IMR-90 (cell line): Measurements from ENCODE around the gene CROCC2. TPM values are rescaled to one million over a fixed set of nuclear protein-coding genes. Genes with fewer than 3 reads are reported as not detected.

Experiments
- ATAC-seq: fragments of 200-7000 bp; cut with Tn5 transposase; 2 replicates; pipeline ENCODE4 v1.9.1; 2020; ENCODE audit warnings: low read depth, mild to moderate bottlenecking, moderate library complexity
- BruUV-seq: library from RNA; stranded (reverse); fragments of 400-500 nt; replicated peaks from 2 replicates; lab custom pipeline; 2021; lab: Mats Ljungman, UMichigan
- CTCF ChIA-PET: fragments of 300-600 bp; formaldehyde crosslinking; extraction: SDS; loops from one replicate; lab custom pipeline; 2021; ENCODE audit warnings: antibody characterized with exemption; lab: Yijun Ruan, JAX
- POLR2A ChIA-PET: fragments of 300-600 bp; sonication (Branson Sonifier 250); formaldehyde crosslinking; loops from one replicate; lab custom pipeline; 2022; ENCODE audit warnings: antibody characterized with exemption; ENCODE audit not compliant: unreplicated experiment; lab: Charles Lee
- DNase-seq: peaks from one replicate; pipeline ENCODE4 v3.0.0; 2013
- H2AFZ ChIP-seq: replicated peaks from 2 replicates; pipeline ENCODE3; 2013; ENCODE audit warnings: low read length, mild to moderate bottlenecking; ENCODE audit not compliant: poor library complexity
- H2AK5ac ChIP-seq: 2 replicates; pipeline ENCODE4 v1.6.1; 2013; ENCODE audit warnings: low read depth, low read length, inconsistent platforms
- H2AK9ac ChIP-seq: replicated peaks from 2 replicates; pipeline ENCODE3; 2013; ENCODE audit warnings: mild to moderate bottlenecking, low read depth, low read length, moderate library complexity; ENCODE audit not compliant: poor library complexity
- H2BK120ac ChIP-seq: 2 replicates; pipeline ENCODE4 v1.6.1; 2013; ENCODE audit warnings: low read depth, low read length, inconsistent platforms
- H2BK15ac ChIP-seq: 3 replicates; pipeline ENCODE4 v1.6.1; 2013; ENCODE audit warnings: low read depth, low read length, inconsistent platforms
- H2BK20ac ChIP-seq: 2 replicates; pipeline ENCODE4 v1.6.1; 2013; ENCODE audit warnings: low read depth, mild to moderate bottlenecking, inconsistent platforms, low read length, moderate library complexity
- H2BK5ac ChIP-seq: 2 replicates; pipeline ENCODE4 v1.6.1; 2013; ENCODE audit warnings: mild to moderate bottlenecking, low read depth, low read length, inconsistent platforms; ENCODE audit not compliant: poor library complexity, severe bottlenecking
- H3K14ac ChIP-seq: replicated peaks from 2 replicates; pipeline ENCODE4 v1.6.1; 2013; ENCODE audit warnings: low read depth, low read length, inconsistent platforms
- H3K18ac ChIP-seq: 2 replicates; pipeline ENCODE4 v1.6.1; 2013; ENCODE audit warnings: low read depth, low read length, control low read depth
- H3K23ac ChIP-seq: 2 replicates; pipeline ENCODE4 v1.6.1; 2013; ENCODE audit warnings: low read depth, low read length, inconsistent platforms
- H3K27ac ChIP-seq: 2 replicates; pipeline ENCODE4 v1.5.1; 2013; ENCODE audit warnings: mild to moderate bottlenecking, control low read depth, low read length; ENCODE audit not compliant: insufficient read depth
- H3K27me3 ChIP-seq: 2 replicates; pipeline ENCODE4 v1.6.1; 2013; ENCODE audit warnings: low read length; ENCODE audit not compliant: control insufficient read depth, insufficient read depth
- H3K36me3 ChIP-seq: 2 replicates; pipeline ENCODE4 v1.6.1; 2013; ENCODE audit warnings: low read length, mixed read lengths; ENCODE audit not compliant: control insufficient read depth, insufficient read depth
- H3K4ac ChIP-seq: 2 replicates; pipeline ENCODE4 v1.6.1; 2013; ENCODE audit warnings: low read depth, low read length, inconsistent platforms
- H3K4me1 ChIP-seq: 2 replicates; pipeline ENCODE4 v1.6.1; 2013; ENCODE audit warnings: low read length, mixed read lengths; ENCODE audit not compliant: control insufficient read depth, insufficient read depth
- H3K4me2 ChIP-seq: 2 replicates; pipeline ENCODE4 v1.6.1; 2013; ENCODE audit warnings: low read depth, mild to moderate bottlenecking, control low read depth, low read length, moderate library complexity
- H3K4me3 ChIP-seq: 2 replicates; pipeline ENCODE4 v1.5.1; 2013; ENCODE audit warnings: low read depth, mild to moderate bottlenecking, control low read depth, low read length, moderate library complexity; ENCODE audit not compliant: insufficient read depth
- H3K56ac ChIP-seq: 2 replicates; pipeline ENCODE4 v1.6.1; 2013; ENCODE audit warnings: low read length, inconsistent platforms; ENCODE audit not compliant: insufficient read depth; ENCODE audit errors: extremely low read depth
- H3K79me1 ChIP-seq, 2 experiments: 2 replicates each; pipeline ENCODE4 v1.6.1; 2013; ENCODE audit warnings: low read length in 2 of 2, inconsistent platforms in 1 of 2, low read depth in 1 of 2
- H3K9ac ChIP-seq: 2 replicates; pipeline ENCODE4 v1.6.1; 2013; ENCODE audit warnings: low read depth, low read length, control low read depth
- H3K9me1 ChIP-seq: 2 replicates; pipeline ENCODE4 v1.6.1; 2013; ENCODE audit warnings: low read length, inconsistent platforms; ENCODE audit not compliant: insufficient read depth
- H3K9me3 ChIP-seq: 2 replicates; pipeline ENCODE4 v1.6.1; 2013; ENCODE audit warnings: low read length; ENCODE audit not compliant: control insufficient read depth, insufficient read depth
- H4K20me1 ChIP-seq: 2 replicates; pipeline ENCODE4 v1.6.1; 2013; ENCODE audit warnings: low read length, inconsistent platforms; ENCODE audit not compliant: insufficient read depth
- H4K5ac ChIP-seq: 2 replicates; pipeline ENCODE4 v1.6.1; 2013; ENCODE audit warnings: mild to moderate bottlenecking, low read depth, low read length, control low read depth
- H4K8ac ChIP-seq, 2 experiments: 2 replicates each; pipeline ENCODE4 v1.6.1; 2013; ENCODE audit warnings: low read depth in 2 of 2, low read length in 2 of 2, control low read depth in 1 of 2, inconsistent platforms in 1 of 2
- H4K91ac ChIP-seq: 2 replicates; pipeline ENCODE4 v1.6.1; 2013; ENCODE audit warnings: low read depth, low read length, inconsistent platforms; ENCODE audit not compliant: insufficient read depth
- BHLHE40 ChIP-seq: fragments of 150-350 bp; IDR thresholded peaks from 2 replicates; pipeline ENCODE4 v1.6.1; 2016; ENCODE audit warnings: mild to moderate bottlenecking, low read depth, low read length
- CEBPB ChIP-seq: IDR thresholded peaks from 2 replicates; pipeline ENCODE4 v1.6.1; 2012; ENCODE audit warnings: low read depth, low read length, improper control_type of control experiment
- CHD1 ChIP-seq: IDR thresholded peaks from 2 replicates; pipeline ENCODE4 v1.6.1; 2012; ENCODE audit warnings: low read depth, low read length, improper control_type of control experiment
- CTCF ChIP-seq: conservative IDR thresholded peaks from 2 replicates; pipeline ENCODE4 v1.5.1; 2012; ENCODE audit warnings: mild to moderate bottlenecking, low read depth, low read length, improper control_type of control experiment
- FOS ChIP-seq: fragments of 150-350 bp; IDR thresholded peaks from 2 replicates; pipeline ENCODE4 v1.6.1; 2016; ENCODE audit warnings: low read depth, low read length
- MXI1 ChIP-seq: IDR thresholded peaks from 2 replicates; pipeline ENCODE4 v1.6.1; 2012; ENCODE audit warnings: low read depth, mild to moderate bottlenecking, low read length, moderate library complexity, borderline replicate concordance
- NFE2L2 ChIP-seq: fragments of 150-350 bp; IDR thresholded peaks from 2 replicates; pipeline ENCODE4 v1.6.1; 2016; ENCODE audit warnings: low read depth, mild to moderate bottlenecking, low read length
- POLR2A ChIP-seq: IDR thresholded peaks from 2 replicates; pipeline ENCODE4 v1.6.1; 2012; ENCODE audit warnings: mild to moderate bottlenecking, low read depth, low read length
- RAD21 ChIP-seq: IDR thresholded peaks from 2 replicates; pipeline ENCODE4 v1.6.1; 2012; ENCODE audit warnings: low read length, improper control_type of control experiment
- USF2 ChIP-seq: fragments of 150-350 bp; IDR thresholded peaks from 2 replicates; pipeline ENCODE4 v1.6.1; 2017; ENCODE audit warnings: mild to moderate bottlenecking, antibody characterized with exemption, low read length, low read depth
- WGBS, 2 experiments: methylation state at CpG; one replicate each; pipeline versions ENCODE4 v1.1.5 to v1.1.7; 2013; ENCODE audit warnings: missing lambda C conversion rate in 2 of 2; ENCODE audit not compliant: insufficient read length in 1 of 2; ENCODE audit errors: extremely low coverage in 2 of 2; 5-methylcytosine and 5-hydroxymethylcytosine counted together
- dilution Hi-C: fragments of 300-500 bp; cut with HindIII; formaldehyde crosslinking; loops from one replicate; pipeline ENCODE4 v1.14.3; 2018; ENCODE audit warnings: low sequenced_read_pairs; ENCODE audit not compliant: unreplicated experiment
- in situ Hi-C: fragments of 300-500 bp; cut with MboI; formaldehyde crosslinking; loops from 3 replicates; pipeline ENCODE4 v1.14.3; 2019; ENCODE audit warnings: low sequenced_read_pairs, inconsistent platforms, mixed read lengths
- intact Hi-C: fragments of 100-400 bp; cut with micrococcal nuclease; formaldehyde crosslinking; loops from 2 replicates; pipeline ENCODE4 v1.10.0; 2022
- polyA plus RNA-seq, 3 experiments: library from polyadenylated mRNA; depleted of rRNA; stranded (reverse); fragments of >200 nt; gene quantifications; 2 replicates each; pipeline ENCODE4 v1.2.3, GENCODE V29; 2012; ENCODE audit warnings: low replicate concordance in 1 of 3
- total RNA-seq: library from RNA; depleted of rRNA; stranded (reverse); fragments of >200 nt; gene quantifications from 2 replicates; pipeline ENCODE4 v1.2.3, GENCODE V29; 2012
- TF ChIP-seq, protein P1 (sequence below): fragments of 150-350 bp; IDR thresholded peaks from 2 replicates; pipeline ENCODE4 v1.6.1; 2016; ENCODE audit warnings: low read depth, mild to moderate bottlenecking, low read length, moderate library complexity, borderline replicate concordance

CROCC2 gene
- total and polyA plus RNA-seq, 2 of the 4 experiments (the other 2 are of a cell fraction), result not detected

DNA sequence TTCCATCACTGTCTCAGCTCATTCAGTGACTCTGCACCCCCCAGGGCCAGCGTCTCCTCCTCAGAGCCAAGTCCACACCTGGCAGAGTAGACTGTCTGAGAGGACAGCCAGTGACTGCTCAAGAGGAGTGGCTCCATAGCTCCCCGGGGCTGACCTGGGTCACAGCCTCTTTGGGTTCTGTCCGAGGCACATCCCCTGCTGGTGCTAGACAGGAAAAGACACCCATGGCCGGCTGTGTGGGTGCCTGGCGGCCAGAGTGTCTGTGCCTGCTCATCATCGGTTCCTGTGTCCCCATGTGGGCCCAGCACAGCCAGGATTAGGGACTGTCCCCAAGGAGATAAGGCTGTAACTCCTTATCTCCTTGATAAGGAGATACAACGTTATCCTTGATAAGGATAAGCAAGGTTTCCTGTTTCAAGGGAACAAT is 3.5 kb upstream of the CROCC2 start:
- ChIA-PET CTCF (no interaction called here), POLR2A (no interaction called here)
- Histone ChIP-seq H2BK120ac (no peak overlapping the region), H2AK9ac (no peak overlapping the region), H3K4me1 (no peaks in the 10 kb centered on the region), H4K5ac (no peak overlapping the region), H3K9ac (no peak overlapping the region), H4K20me1 (no peaks in the 10 kb centered on the region), H3K36me3 (no peaks in the 10 kb centered on the region), H3K27me3 (peaks cover 10% of the 10 kb centered on the region; the same call in 1 of the 2 replicates), H3K79me1 (no peaks in the 10 kb centered on the region), H3K23ac (no peak overlapping the region), H3K18ac (no peak overlapping the region), H3K4me2 (no peak overlapping the region), H3K4ac (no peak overlapping the region), H3K14ac (no peak overlapping the region), H4K8ac (no peak overlapping the region), H3K9me1 (no peaks in the 10 kb centered on the region), H3K27ac (no peak overlapping the region), H3K4me3 (no peak overlapping the region), H2AK5ac (no peak overlapping the region), H3K56ac (no peak overlapping the region), H2BK5ac (no peak overlapping the region), H2BK20ac (no peak overlapping the region), H2AFZ (no peak overlapping the region), H4K91ac (no peak overlapping the region), H3K9me3 (no peaks in the 10 kb centered on the region), H2BK15ac (no peak overlapping the region)
- WGBS, 2 experiments, result 46% methylated on average over 2 of the region's 7 CpGs; no CpG with 5 or more reads in 1 of the 2 experiments
- no TSS peak for BruUV-seq
- intact Hi-C loops, result no loop called here
- TF ChIP-seq CHD1, result no peak
- no peak for TF ChIP-seq RAD21
- TF ChIP-seq CEBPB, result no peak
- TF ChIP-seq FOS, result no peak
- no peak for TF ChIP-seq POLR2A
- no peak for TF ChIP-seq BHLHE40
- no peak for TF ChIP-seq MXI1
- TF ChIP-seq CTCF, result no peak
- TF ChIP-seq, protein P1, sequence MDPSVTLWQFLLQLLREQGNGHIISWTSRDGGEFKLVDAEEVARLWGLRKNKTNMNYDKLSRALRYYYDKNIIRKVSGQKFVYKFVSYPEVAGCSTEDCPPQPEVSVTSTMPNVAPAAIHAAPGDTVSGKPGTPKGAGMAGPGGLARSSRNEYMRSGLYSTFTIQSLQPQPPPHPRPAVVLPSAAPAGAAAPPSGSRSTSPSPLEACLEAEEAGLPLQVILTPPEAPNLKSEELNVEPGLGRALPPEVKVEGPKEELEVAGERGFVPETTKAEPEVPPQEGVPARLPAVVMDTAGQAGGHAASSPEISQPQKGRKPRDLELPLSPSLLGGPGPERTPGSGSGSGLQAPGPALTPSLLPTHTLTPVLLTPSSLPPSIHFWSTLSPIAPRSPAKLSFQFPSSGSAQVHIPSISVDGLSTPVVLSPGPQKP, result no peak
- no peak for TF ChIP-seq USF2
- TF ChIP-seq NFE2L2, result no peak
- DNase-seq (no peak), ATAC-seq (no peak)
- in situ Hi-C loops, result no loop called here
- dilution Hi-C loops, result no loop called here
